ENCODE data around the gene PNPLA8.

Gene PNPLA8

GRCh38 chr7:108533712-108534111 lies 7.8 kb upstream of the PNPLA8 start:
- no peak for DNase-seq (ENCODE audit: low read depth in 3 of 3)

DNA sequence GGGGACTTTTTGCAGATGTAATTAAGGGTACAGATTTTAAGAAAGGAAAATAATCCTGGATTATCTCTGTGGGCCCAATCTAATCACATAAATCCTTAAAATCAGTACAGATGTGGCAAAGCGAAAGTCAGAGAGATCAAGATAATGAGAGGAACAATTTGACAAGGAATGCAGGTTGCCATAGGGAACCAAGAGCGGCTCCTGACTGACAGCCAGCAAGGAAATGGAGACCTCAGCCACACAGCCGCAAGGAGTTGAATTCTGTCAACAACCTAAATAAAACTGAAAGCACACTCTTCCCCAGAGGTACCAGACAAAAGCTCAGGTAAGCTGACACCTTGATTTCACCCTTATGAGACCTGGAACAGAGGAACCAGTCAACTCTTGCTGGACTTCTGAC lies 3.4 kb upstream of the PNPLA8 start:
- no peak for DNase-seq (ENCODE audit: low read depth in 3 of 3)

DNA sequence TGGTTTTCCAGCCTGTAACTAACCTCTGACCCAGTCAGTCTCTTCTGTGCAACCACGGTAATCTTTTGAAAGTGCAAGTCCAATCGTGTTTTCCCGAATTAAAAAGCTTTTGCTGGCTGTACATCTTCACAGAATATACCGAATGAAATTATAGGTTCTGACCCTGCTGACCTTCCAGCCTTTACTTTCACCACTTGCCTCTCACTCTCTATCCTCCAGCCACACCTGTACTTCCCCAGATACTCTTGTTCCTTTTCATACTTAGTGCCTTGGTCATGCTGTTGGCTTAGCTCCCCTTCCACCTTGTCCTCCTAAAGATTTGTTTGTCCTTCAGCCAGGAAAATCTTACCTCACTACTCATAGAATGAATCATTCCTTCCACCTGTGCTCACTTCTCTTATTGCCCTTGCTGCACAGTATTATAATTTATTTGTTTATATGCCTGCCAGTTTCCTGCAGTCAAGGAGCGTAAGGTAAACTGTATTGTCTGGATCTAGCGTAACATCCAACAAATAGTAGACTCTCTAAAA lies 2.3 kb upstream of the PNPLA8 start:
- DNase-seq (ENCODE audit: low read depth in 3 of 3): no peak

DNA sequence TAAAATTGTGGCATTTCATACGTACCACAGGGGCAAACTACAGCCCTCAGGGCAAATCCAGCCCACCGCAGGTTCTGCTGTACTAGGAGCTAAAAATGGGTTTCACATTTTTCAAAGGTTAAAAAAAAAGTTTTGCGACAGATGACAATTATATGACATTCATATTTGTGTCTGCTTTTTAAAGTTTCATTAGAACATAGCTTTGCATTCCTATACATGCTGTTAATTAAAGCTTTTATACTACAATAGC lies 758 bp upstream of the PNPLA8 start:
- DNase-seq (ENCODE audit: low read depth in 3 of 3): no peak

DNA sequence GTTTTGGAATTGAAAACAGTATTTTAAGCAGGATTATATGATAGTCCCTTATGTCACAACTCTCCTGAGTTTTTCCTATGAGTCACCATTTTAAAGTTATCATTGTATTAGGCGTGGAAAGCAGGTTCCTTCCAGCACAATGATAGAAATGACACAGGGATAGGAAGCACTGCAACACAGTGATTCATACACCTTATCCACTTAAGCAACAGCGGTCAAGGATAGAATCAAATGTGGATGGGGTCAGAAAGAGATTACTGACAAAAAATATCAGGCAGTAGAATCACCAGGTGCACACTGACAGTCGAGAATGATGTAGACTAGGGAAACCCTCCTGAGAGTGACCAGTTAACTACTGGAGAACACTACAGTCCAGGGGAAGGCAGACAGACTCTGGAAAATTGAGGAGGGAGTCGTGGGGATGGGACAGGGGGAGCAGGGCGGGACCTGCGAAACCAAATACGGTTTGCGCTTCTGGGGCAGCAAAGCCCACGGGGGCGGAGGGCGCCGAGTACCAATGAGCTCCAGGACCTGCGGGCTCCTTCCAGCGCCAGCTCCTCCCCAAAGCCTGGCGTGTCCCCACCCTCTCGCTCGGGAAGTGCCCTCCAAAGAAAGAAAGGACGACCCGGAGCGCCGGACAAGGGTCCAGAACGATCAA lies 479 bp downstream of the PNPLA8 start:
- no peak for DNase-seq (ENCODE audit: low read depth in 3 of 3)

- no peak for DNase-seq (ENCODE audit: low read depth in 3 of 3)
Measured at GRCh38 chr7:108522780-108523179, 3.2 kb downstream of the PNPLA8 start.

GRCh38 chr7:108517951-108518350 lies 8.0 kb downstream of the PNPLA8 start:
- DNase-seq (ENCODE audit: low read depth in 3 of 3): no peak

- no peak for DNase-seq (ENCODE audit: low read depth in 3 of 3)
Measured at GRCh38 chr7:108515630-108516029, 10.3 kb downstream of the PNPLA8 start.

- no peak for DNase-seq (ENCODE audit: low read depth in 3 of 3)
Measured at GRCh38 chr7:108515013-108515412, 10.9 kb downstream of the PNPLA8 start.

DNA sequence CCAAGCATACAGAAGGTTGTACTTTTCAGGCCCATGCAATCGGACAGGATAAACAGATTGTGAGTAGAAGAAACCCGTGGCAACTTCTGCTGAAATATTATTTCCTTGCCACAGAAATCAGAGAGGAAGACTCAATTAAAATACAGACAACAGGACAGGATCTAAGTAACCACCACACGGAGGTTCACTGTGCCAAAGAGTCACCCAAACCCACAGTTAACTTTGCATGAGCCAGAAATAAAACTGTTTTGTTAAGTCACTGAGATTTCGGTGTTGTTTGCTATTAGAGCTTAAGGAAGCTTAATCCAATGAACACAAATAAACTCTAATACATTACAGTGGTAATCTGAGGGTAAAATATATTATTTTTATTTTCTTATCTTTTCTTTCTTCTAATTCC lies 14.0 kb downstream of the PNPLA8 start:
- no peak for DNase-seq (ENCODE audit: low read depth in 3 of 3)

DNA sequence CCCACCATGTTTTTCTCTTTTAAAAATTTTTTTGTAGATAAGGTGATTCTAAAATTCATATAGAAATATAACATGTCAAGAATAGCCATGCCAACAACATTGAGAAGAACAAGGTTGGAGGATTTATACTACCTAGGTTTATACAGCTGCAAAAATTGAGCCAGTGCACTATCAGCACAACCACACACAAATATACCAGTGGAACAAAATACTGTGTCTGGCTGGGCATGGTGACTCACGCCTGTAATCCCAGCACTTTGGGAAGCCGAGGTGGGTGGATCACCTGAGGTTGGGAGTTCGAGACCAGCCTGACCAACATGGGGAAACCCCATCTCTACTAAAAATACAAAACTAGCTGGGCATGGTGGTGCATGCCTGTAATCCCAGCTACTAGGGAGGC lies 21.4 kb downstream of the PNPLA8 start:
- peak in 1 of 3 experiments; percentile 7 for DNase-seq (ENCODE audit: low read depth in 3 of 3)

DNA sequence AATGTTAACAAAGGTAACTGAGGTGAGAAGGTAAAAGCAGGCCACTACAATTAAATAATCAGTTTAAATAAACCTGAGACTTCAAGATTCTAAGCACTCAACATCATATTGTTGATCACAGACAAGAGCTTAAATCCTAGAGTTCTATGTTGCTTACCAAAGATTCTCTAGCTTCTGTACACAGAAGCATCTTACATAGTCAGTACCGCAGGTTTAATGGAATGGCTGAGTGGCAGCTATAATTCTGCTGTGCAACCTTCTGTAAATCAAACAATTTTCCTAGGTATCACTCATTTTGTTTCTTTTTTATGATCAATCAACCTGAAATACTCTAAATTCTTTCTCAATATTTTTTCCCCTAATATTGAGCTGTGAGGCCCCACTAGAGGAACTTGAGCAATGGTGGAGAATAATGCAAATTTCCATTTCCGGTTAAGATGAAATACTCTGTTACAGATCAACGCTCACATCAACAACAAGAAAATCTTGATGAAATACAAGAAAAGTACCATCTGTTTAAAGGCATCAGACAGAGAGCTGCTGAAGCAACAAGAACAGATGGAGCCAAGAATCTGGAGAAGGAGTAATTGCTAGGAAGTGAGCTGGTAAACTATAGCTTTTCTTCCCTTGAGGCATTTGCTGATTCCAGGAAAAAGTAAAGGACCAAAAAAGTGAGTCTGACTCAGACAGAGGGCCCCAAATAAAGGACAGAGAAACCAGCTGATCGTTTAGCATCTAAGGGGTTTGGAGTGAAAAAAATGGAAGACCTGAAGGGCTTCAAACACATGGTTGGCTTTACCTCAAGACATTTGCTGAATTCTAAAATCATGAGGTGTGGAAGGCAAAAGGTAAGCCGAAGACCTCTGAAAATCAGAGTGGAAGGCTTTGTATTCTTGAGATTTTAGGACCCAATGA lies 22.6 kb downstream of the PNPLA8 start:
- DNase-seq (ENCODE audit: low read depth in 3 of 3): no peak

DNA sequence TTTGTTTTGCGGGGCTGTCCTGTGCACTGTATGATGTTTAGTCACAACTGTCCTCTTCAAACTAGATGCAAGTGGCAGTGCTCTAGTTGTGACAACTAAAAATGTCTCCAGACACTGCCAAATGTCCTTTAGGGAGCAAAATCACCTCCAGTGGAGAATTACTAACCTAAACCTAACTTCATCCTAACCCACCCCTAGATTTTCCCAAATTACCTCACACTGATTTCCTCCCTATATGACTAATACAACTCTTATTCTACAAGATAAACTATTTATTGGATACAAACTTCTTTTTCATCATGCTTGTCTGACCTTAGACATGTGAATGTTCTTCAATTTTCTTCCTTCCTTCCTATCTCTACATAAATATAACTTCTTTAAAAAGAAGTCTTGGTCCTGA lies 26.4 kb downstream of the PNPLA8 start:
- no peak for DNase-seq (ENCODE audit: low read depth in 3 of 3)

DNA sequence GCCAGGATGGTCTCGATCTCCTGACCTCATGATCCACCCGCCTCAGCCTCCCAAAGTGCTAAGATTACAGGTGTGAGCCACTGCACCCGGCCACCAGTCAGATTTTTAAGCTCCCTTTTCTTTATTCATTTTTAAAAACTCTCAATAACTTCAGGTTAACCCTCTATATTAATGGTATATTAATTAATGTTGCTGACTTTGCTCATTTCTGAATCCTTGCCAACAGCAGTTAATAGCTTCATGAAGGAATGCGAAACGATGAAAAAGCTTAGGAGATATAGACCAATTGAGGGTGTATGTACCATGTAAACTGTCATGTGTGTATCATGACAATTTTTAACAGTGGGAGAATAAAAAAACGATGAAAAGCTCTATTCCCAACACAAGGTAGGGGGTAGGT lies 27.5 kb downstream of the PNPLA8 start:
- no peak for DNase-seq (ENCODE audit: low read depth in 3 of 3)

DNA sequence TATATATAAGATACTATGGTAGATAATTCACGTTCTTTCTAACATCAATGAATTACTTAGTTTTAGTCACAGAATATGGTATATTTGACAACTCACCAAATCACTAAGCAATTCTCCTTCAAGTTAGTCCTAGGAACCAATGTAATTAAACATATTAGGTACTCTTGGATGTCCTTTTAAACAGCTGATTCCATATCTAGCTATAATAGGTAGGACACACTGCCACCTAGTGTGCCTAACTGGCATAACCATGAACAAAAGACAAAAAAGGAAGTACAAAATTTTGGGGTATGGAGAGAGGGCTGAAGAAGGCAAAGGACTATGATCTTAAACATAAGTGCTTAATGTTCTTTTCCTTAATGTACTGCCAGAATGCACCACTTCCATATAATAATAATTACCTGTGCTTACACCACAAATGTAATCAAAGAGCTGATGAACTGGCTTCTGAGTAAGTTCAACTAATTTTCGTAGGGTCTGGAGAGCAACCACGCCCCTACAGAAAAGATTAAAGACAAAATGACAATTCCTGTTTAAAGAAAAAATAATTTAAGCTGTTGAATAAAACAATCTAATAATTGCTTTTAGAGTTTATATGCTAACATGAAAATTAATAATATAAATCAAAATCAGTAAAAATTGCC lies 28.7 kb downstream of the PNPLA8 start:
- peak; percentile 5 to 15 (median 7) for DNase-seq (ENCODE audit: low read depth in 3 of 3)

DNA sequence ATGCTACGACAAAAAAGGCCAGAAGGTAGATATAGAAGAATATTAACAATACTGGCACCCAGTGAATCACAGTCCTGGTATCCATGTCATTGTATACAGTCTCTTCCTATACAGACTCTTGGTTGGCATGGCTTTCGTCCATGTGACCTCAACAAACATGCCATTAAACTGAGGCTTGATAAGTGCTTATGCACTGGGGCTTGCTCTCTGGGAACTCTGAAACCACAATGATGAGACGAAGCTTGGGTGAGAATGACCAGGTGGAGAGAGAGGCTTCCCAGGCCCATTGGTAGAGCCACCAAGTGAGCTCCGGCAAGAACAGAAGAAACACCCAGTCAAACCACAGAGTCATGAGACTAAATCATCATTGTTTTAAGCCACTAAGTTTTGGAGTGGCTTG lies 33.2 kb downstream of the PNPLA8 start:
- no peak for DNase-seq (ENCODE audit: low read depth in 3 of 3)

GRCh38 chr7:108488768-108489538 lies 37.0 kb downstream of the PNPLA8 start:
- DNase-seq (ENCODE audit: low read depth in 3 of 3): no peak

- no peak for DNase-seq (ENCODE audit: low read depth in 3 of 3)
Measured at GRCh38 chr7:108487646-108488045, 38.3 kb downstream of the PNPLA8 start.

DNA sequence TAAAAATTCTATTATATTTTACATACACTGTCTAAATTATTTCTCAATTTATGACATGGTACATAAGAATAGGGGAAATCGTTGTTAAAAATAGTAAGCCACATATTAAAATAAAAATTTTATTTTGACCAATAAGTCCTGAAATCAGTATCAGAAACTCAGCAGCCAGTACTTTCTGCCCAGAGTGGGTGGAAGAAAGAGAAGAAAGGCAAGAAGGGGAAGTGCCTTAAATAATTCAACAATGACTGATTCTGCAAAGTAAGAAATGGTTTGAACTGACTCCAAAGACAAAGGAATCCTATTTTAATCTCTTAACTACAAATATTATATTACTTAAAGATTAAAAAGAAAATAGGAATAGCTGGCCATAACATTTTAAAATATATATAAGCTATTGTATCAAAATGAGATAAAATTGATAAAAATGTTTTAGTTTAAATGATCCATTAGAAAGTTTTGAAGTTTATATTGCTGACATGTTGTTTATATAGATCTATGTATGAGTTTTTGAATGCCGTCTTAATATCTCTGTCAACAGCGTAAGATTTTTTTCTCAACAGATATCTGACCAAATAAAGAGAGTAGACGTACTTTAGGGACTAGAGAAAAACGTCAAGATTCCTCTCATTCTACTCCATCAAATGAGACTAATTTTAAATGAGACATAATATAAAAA lies 39.5 kb downstream of the PNPLA8 start:
- no peak for DNase-seq (ENCODE audit: low read depth in 3 of 3)

- no peak for DNase-seq (ENCODE audit: low read depth in 3 of 3)
Measured at GRCh38 chr7:108484137-108484536, 41.8 kb downstream of the PNPLA8 start.

DNA sequence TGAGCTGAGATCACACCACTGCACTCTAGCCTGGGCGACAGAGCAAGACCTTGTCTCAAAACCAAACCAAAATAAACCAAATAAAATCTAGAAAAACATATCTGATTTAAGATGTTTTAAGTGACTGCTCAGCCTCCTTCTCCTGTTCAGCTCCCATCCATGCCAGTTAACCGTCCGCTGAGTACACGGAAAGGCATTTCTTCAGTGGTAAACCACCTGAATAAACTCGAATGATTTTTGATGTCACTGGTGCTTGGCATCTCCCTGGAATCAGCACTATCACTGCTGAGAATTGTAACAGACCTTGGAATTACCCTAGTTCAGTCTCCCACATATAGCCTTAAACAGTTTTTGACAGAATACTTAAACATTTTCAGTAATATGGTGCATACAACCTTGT lies 45.6 kb downstream of the PNPLA8 start:
- DNase-seq (ENCODE audit: low read depth in 3 of 3): no peak
